Stimulated activated CD4-positive, alpha-beta T cell treated with anti-CD3 and anti-CD28 coated beads, Interleukin-4, amount 100 ng/mL, for 48 hours (primary cell): ENCODE measurements around the gene ATG10.

Experiments used
- DNase-seq, 2 donors: peaks; one replicate each; pipeline ENCODE4 v3.0.0-alpha.2; 2020; ENCODE audit warnings: low read depth in 2 of 2

Gene ATG10

DNA sequence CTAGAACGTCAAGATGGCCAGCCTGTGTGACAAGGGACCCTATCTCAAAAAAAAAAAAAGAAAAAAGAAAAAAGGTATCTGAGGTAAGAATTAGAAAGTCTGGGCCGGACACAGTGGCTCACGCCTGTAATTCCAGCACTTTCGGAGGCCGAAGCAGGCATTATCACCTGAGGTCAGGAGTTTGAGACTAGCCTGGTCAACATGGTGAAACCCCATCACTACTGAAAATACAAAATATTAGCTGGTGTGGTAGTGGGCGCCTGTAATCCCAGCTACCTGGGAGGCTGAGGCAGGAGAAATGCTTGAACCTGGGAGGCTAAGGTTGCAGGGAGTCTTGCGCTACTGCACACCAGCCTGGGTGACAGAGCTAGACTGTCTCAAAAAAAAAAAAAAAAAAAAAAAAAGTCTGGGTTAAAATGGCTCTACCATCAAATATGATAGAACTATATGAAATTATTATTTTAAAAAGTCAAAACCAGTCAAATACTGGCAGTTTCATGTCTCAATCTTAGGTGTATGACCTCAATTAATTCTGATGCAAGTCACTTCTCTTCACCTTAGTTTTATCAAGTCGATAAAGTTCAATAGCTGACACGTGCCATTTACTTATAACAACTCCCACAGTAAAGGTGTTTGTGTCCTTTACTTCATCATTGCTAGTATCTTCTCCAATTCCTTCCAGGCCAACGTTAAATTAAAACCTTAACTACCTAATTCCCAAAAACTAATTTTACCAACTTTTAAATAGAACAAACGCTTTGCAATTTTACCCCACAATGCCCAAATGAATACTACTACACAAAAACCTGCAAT is 305.2 kb downstream of the ATG10 start:
- DNase-seq = no peak

- DNase-seq = no peak
Measured at GRCh38 chr5:82277613-82277986, 305.8 kb downstream of the ATG10 start.

DNA sequence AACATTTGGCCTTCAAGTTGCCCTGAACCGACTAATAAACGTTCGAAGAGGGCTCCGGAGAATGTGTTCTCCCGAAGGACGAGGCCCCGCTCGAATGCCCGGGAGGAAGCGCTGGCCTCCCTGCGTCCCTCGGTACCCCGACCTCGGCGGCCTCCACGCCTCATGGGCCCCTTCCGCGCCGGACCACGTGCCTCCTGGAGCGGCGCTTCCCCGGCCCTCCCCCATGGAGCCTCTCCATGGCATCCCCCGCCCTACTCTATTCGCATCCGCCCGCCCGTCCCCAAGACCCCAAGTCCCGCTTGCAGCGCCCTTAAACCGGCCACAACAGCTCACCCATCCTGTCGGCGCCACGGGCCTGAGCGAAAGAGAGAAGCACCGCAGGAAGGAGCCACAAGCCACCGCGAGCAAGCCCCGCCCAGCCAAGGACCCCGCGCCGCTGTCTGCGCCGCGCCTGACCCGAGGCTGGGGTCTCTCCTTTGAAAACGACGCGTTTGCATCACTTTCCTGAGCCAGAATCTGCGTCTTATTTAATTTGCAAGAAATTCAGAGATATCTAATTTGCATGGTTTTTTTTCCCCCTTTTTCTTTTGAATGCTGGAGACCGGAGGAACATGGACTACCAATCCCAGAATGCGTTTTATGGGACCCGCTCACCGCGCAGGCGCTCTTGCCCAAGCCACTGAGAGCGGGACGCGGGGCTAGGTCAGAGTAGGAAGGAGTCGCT is 306.3 kb downstream of the ATG10 start, which contains the start of gene RPS23:
Gene RPS23 (minus strand): TSS at position 368 of the 724 bp plus-strand sequence. CDS start 31 bp downstream, at position 337.
- peak; percentile 79 to 83 for DNase-seq

DNA sequence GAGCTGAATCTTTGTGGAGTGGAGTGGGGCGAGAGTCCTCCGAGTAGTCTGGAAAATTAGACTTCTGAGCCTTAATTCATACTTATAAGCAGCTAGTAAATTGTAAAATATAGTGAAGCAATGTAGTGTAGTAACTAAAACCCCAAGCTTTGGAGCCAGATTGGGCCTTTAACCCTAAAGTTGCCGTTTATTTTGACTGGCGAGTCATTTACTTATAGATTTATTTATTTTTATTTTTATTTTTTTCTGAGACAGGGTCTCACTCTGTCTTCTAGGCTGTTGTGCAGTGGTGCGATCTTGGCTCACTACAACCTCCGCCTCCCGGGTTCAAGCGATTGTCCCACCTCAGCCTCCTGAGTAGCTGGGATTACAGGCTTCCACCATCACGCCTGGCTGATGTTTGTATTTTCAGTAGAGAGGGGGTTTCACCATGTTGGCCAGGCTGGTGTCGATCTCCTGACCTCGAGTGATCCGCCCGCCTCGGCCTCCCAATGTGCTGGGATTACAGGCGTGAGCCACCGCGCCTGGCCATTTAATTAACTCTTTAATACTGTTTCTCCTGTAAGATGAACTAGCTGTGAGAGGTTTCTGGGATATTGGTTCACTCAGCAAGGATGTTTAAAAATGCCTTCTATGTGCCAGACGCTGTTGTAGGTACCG is 307.0 kb downstream of the ATG10 start:
- no peak for DNase-seq

DNA sequence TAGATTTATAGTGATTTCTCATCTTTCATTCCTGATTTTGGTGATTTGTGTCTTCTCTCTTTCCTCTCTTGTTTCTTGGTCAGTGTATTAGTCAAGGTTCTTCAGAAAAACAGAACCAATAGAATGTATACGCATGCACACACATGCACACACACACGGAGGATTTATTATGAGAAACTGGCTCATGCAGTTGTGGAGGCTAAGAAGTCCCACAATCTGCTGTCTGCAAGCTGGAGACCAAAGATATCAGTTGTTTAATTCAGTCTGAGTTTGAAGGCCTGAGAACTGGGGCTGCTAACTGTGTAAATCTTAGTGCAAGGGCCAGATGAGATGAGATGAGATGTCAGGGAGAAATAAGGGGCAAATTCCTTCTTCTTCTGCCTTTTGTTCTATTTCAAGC is 312.1 kb downstream of the ATG10 start:
- no peak for DNase-seq

DNA sequence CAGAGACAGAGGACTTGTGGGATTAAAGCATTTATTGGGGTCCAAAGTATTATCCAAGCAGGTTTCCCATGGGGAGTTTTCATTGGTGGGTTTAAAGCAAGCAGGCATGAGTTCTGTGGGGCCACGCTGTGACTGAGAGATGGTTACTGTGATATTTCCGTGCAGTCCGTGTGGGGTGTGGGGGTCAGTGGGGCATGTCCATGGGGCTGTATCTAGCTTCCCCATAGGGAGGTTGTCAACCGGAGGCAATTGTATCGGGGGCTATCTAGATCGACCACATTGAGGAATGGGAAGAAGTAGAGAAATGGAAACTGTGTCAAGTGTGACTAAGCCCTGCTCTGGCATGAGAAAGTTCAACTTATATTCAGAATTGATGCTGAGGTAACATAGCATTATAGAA is 313.4 kb downstream of the ATG10 start:
- no peak for DNase-seq

DNA sequence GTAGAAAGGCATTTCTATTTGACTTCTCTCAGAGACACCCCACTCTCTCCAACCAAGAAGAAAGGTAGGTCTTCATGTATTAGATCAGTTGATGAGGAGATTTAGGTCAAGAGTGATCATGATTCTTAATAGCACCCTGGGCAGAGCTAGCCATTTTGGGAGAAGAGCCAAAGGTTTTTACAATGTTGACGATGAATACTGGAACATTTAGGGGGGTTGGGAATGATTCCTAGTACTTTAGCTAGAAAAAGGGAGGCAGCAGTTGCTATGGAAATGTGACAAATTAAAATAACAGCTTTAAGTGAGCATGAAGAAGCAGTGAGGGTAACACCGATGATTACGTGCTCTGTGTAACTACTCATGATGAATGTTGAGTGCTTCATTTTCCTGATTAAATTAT is 315.8 kb downstream of the ATG10 start:
- no peak for DNase-seq

- no peak for DNase-seq
Measured at GRCh38 chr5:82290005-82290404, 318.2 kb downstream of the ATG10 start.

DNA sequence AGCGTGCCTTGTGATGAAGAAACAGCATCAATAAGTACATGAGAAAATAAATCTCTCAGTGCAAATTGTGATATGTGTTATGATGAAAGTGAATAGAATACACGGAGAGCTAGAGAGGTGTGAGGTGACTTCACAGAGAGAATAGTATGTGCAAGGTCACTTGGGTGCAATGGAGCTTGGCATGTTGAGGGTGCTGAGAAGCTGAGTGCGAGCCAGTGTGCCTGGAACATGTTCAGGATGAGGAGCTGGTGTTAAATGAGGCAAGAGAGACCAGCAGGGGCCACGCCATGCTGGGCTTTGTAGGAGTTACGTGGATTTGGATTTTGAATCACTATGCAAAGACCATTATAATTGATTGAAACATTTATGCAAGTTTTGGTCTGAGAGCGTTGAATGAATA is 319.1 kb downstream of the ATG10 start:
- DNase-seq = no peak

GRCh38 chr5:82291420-82291819 is 319.6 kb downstream of the ATG10 start:
- no peak for DNase-seq

DNA sequence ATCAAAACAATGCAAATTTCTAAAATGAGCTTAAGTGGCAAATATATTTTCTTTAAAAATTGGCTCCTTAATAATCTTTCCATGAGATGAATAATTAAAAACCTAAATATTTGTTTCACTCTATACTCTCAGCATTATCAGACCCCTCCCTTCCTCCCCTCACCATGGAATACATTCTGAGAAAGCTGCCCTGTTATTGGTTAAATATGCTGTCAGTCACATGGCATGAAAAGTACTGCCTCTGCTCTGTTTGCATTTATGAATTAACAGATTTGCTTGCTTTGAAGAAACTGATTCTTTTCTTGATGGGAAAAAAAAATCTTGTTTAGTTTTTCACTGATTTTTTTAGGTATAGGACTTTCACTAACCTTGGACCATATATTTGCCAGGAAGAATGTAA is 323.3 kb downstream of the ATG10 start:
- DNase-seq = no peak

DNA sequence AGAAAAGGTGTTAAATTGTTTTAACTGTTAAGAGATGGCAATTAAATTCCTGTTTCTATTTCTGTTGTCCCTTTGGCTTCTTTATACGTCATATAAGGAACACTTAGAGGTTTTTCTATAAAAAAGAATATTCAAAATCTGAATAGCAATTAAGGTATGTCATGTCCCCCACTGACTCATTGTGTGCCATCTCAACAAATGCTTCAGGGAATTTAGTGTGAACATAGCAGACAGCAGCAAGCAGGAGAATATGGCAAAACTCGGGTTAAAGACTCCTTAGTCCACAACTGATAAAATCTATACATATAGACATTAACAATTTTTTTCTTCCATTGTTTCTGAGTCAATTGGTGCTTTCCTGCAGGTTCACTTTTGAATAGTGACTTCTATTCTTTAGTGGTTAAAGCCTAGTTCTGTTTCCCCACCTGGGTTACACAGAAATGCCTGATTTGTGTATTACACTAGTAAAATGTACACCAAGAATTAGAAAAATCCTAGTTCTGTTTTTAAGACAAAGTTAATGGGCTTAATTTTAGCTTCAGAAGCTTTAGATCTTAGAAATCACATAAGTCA is 324.2 kb downstream of the ATG10 start:
- DNase-seq = no peak

GRCh38 chr5:82296929-82297328 is 325.1 kb downstream of the ATG10 start:
- DNase-seq = no peak

- no peak for DNase-seq
Measured at GRCh38 chr5:82297711-82298110, 325.9 kb downstream of the ATG10 start.

DNA sequence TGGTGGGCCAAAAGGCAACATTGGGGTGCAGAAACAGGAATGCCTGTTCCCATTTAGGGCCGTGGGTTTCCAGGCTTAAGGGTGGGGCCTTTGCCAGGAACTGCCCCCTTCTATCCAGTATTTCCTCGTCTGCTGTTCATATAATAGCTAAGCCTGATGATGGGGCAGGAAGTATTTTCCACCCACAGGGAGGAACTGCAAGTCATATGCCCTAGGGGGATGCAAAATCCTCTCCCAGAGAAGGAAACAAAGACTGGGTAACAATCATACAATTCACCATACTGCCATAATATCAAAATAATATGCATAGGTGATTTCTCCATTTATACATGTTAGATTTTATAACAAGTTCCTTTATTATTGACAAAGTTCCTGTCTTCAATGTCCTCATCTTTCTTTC is 326.8 kb downstream of the ATG10 start:
- no peak for DNase-seq

DNA sequence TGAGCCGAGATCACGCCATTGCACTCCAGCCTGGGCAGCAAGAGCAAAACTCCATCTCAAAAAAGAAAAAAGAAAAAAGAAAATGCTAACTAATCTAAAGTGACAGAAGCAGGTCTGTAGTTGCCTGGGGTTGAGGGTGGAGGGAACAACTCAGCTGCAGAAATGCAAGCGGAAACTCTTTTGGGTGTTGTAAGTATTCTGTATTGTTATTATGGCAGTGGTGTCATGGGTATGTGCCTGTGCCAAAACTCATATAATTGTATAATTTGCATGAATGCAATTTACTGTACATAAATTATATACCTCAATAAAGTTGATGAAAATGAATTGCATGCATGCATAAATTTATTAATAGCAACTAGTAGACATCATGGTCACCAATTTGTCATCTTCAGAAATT is 329.4 kb downstream of the ATG10 start:
- DNase-seq = no peak
